CD4-positive, alpha-beta memory T cell (primary cell): ENCODE measurements around the gene EPB41L4A. TPM values are rescaled to one million over a fixed set of nuclear protein-coding genes. Genes with fewer than 3 reads are reported as not detected.
"Not testable (repeated sequence)": the region's sequence is repeated elsewhere in the genome, so short reads cannot be mapped to it uniquely, and the experiment has no call there.

Source experiments
- CTCF ChIA-PET: fragments of 350-600 bp; sonication (Branson Sonifier 250); formaldehyde crosslinking; loops from one replicate; lab custom pipeline; 2021; ENCODE audit warnings: inconsistent platforms; ENCODE audit not compliant: partially characterized antibody; lab: Charles Lee
- POLR2A ChIA-PET: fragments of 350-600 bp; sonication (Branson Sonifier 250); formaldehyde crosslinking; loops from one replicate; lab custom pipeline; 2021; ENCODE audit not compliant: partially characterized antibody; lab: Charles Lee
- DNase-seq, 5 donors: peaks; one replicate each; pipeline versions ENCODE4 v3.0.0 to v3.0.0-alpha.2; 2020 to 2022; ENCODE audit warnings: mixed read lengths in 1 of 5
- H3K27ac ChIP-seq: one replicate; pipeline ENCODE4 v1.7.0; 2013; ENCODE audit warnings: low read depth, low read length
- H3K27me3 ChIP-seq: 2 replicates; pipeline ENCODE4 v1.7.0; 2013; ENCODE audit warnings: mild to moderate bottlenecking, low read length, moderate library complexity; ENCODE audit not compliant: insufficient read depth
- H3K36me3 ChIP-seq: 2 replicates; pipeline ENCODE4 v1.7.0; 2013; ENCODE audit warnings: mild to moderate bottlenecking, low read length, moderate library complexity; ENCODE audit not compliant: insufficient read depth
- H3K4me1 ChIP-seq: 2 replicates; pipeline ENCODE4 v1.7.0; 2013; ENCODE audit warnings: mild to moderate bottlenecking, low read length, moderate library complexity; ENCODE audit not compliant: insufficient read depth
- H3K4me3 ChIP-seq, 2 donors: one replicate each; pipeline ENCODE4 v1.7.0; 2013; ENCODE audit warnings: low read length in 2 of 2, mild to moderate bottlenecking in 1 of 2
- H3K9me3 ChIP-seq, 2 donors: one replicate each; pipeline ENCODE4 v1.7.0; 2013; ENCODE audit warnings: low read length in 2 of 2, control low read depth in 1 of 2; ENCODE audit not compliant: control insufficient read depth in 1 of 2
- H3K27ac Mint-ChIP-seq, 7 donors: one replicate each; pipeline ENCODE4 v1.8.0; 2020 to 2021; ENCODE audit warnings: mixed read lengths in 7 of 7, mild to moderate bottlenecking in 6 of 7, inconsistent platforms in 3 of 7, moderate library complexity in 3 of 7
- H3K27me3 Mint-ChIP-seq, 2 donors: one replicate each; pipeline ENCODE4 v1.8.0; 2020 to 2021; ENCODE audit warnings: mixed read lengths in 2 of 2
- H3K36me3 Mint-ChIP-seq, 2 donors: one replicate each; pipeline ENCODE4 v1.8.0; 2020 to 2021; ENCODE audit warnings: mixed read lengths in 2 of 2, inconsistent platforms in 1 of 2, mild to moderate bottlenecking in 1 of 2
- H3K4me1 Mint-ChIP-seq, 4 donors: one replicate each; pipeline ENCODE4 v1.8.0; 2020 to 2021; ENCODE audit warnings: mixed read lengths in 4 of 4, mild to moderate bottlenecking in 1 of 4
- H3K4me3 Mint-ChIP-seq, 8 donors: one replicate each; pipeline ENCODE4 v1.8.0; 2020 to 2021; ENCODE audit warnings: mixed read lengths in 8 of 8, mild to moderate bottlenecking in 7 of 8, moderate library complexity in 6 of 8, inconsistent platforms in 3 of 8
- H3K9me3 Mint-ChIP-seq, 8 donors: one replicate each; pipeline ENCODE4 v1.8.0; 2020 to 2021; ENCODE audit warnings: mixed read lengths in 8 of 8, mild to moderate bottlenecking in 5 of 8, inconsistent platforms in 3 of 8, moderate library complexity in 1 of 8
- intact Hi-C: fragments of 100-400 bp; cut with micrococcal nuclease; formaldehyde crosslinking; loops from one replicate; pipeline ENCODE4 v1.15.1; 2023
- polyA plus RNA-seq, 2 donors: library from polyadenylated mRNA; unstranded; fragments of 300-500 nt; fragmentation: Illumina TruSeq; gene quantifications; one replicate each; pipeline ENCODE4 v1.2.3, GENCODE V29; 2021
- total RNA-seq, 2 experiments: library from RNA; stranded (reverse); gene quantifications; one replicate each; pipeline ENCODE4 v1.2.3, GENCODE V29; 2021

Gene EPB41L4A
- total and polyA plus RNA-seq, 4 experiments from 2014 or later: 0.30 to 1.1 (median 0.72) TPM

DNA sequence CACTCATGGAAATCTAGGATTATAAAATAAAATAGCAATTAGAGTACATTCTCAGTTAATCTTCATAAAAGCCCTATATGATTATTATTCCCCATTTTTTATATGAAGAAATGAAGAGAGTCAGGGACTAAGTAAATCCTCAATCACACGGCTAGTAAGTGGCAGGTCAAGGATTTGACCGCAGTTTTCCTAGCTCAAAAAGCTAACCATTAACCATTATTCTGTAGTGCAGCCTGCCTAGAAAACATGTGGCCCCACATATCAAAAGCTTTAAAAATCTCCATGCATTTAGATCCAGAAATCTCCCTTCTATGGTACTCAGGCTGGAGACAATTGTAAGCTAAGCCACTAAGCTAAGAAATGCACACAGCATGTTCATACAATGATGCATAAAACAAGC lies 21.4 kb downstream of the EPB41L4A start:
- ChIA-PET CTCF (no interaction called here), POLR2A (no interaction called here)
- H3K36me3 ChIP-seq: no peaks in the 10 kb centered on the region
- Mint-ChIP-seq H3K9me3 (peaks cover 0 to 5% (median 1%) of the 10 kb centered on the region in 8 donors), H3K27me3 (peaks cover 3 to 4% of the 10 kb centered on the region in 2 donors), H3K4me3 (no peak overlapping the region), H3K27ac (no peak overlapping the region), H3K36me3 (no peaks in the 10 kb centered on the region), H3K4me1 (no peaks in the 10 kb centered on the region)
- intact Hi-C loops: no loop called here
- no peaks in the 10 kb centered on the region for H3K9me3 ChIP-seq
- H3K4me3 ChIP-seq: no peak overlapping the region
- no peak overlapping the region for H3K27ac ChIP-seq
- no peaks in the 10 kb centered on the region for H3K27me3 ChIP-seq
- H3K4me1 ChIP-seq: no peaks in the 10 kb centered on the region
- no peak for DNase-seq

DNA sequence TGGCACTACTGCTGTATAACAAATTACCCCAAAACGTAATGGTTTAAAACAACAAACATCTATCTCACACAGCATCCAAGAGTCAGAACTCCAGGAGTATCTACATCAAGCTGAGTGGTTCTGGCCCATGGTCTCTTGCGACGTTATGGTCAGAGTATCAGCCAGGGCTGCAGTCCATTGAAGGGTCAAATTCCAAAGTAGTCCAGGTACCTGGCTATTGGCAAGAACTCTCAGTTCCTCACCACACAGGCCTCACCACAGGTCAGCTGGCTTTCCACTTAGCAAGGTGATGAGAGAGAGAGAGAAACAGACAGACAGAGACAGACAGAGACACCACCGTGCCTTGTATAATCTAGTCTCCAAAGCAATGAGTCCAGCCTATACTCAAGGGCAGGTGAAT lies 22.6 kb downstream of the EPB41L4A start:
- no peaks in the 10 kb centered on the region for H3K36me3 Mint-ChIP-seq
- POLR2A ChIA-PET: no interaction called here
- H3K4me3 Mint-ChIP-seq: no peak overlapping the region

DNA sequence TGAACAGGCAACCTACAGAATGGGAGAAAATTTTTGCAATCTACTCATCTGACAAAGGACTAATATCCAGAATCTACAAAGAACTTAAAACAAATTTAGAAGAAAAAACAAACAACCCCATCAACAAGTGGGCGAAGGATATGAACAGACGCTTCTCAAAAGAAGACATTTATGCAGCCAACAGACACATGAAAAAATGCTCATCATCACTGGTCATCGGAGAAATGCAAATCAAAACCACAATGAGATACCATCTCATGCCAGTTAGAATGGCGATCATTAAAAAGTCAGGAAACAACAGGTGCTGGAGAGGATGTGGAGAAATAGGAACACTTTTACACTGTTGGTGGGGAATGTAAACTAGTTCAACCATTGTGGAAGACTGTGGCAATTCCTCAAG lies 23.8 kb downstream of the EPB41L4A start:
- H3K4me3 ChIP-seq, intact Hi-C loops, H3K27me3 ChIP-seq, H3K27me3 Mint-ChIP-seq, H3K36me3 ChIP-seq, H3K4me1 ChIP-seq, H3K9me3 ChIP-seq, POLR2A ChIA-PET, H3K27ac ChIP-seq, CTCF ChIA-PET, H3K4me1 Mint-ChIP-seq, H3K9me3 Mint-ChIP-seq, H3K36me3 Mint-ChIP-seq, H3K27ac Mint-ChIP-seq, DNase-seq, H3K4me3 Mint-ChIP-seq: not testable (repeated sequence)

More for the DNA sequence above, 22.6 kb downstream of the EPB41L4A start:
- Histone ChIP-seq H3K27ac (no peak overlapping the region), H3K4me3 (no peak overlapping the region), H3K4me1 (no peaks in the 10 kb centered on the region), H3K36me3 (no peaks in the 10 kb centered on the region), H3K9me3 (no peaks in the 10 kb centered on the region), H3K27me3 (no peaks in the 10 kb centered on the region)
- H3K4me1 Mint-ChIP-seq: no peaks in the 10 kb centered on the region
- DNase-seq: no peak
- peaks cover 0 to 5% (median 0%) of the 10 kb centered on the region in 8 donors for H3K9me3 Mint-ChIP-seq
- CTCF ChIA-PET: no interaction called here
- H3K27ac Mint-ChIP-seq: no peak overlapping the region
- H3K27me3 Mint-ChIP-seq: peaks cover 4 to 6% of the 10 kb centered on the region in 2 donors
- intact Hi-C loops: no loop called here

DNA sequence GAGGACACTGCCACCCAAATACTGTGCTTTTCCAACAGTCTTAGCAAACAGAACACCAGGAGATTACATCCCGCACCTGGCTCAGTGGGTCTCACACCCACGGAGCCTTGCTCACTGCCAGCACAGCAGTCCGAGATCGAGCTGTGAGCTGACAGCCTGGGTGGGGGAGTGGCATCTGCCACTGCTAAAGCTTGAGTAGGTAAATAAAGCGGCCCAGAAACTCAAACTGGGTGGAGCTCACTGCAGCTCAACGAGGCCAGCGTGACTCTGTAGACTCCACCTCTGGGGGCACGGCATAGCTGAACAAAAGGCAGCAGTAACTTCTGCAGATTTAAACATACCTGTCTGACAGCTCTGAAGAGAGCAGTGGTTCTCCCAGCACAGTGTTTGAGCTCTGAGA lies 28.8 kb downstream of the EPB41L4A start:
- Histone ChIP-seq H3K36me3 (no peaks in the 10 kb centered on the region), H3K27ac (no peak overlapping the region), H3K4me3 (no peak overlapping the region), H3K4me1 (no peaks in the 10 kb centered on the region), H3K27me3 (no peaks in the 10 kb centered on the region), H3K9me3 (no peaks in the 10 kb centered on the region)
- intact Hi-C loops: no loop called here
- peaks cover 6% of the 10 kb centered on the region in 2 donors for H3K27me3 Mint-ChIP-seq
- H3K9me3 Mint-ChIP-seq: peaks cover 0 to 4% (median 1%) of the 10 kb centered on the region in 8 donors
- ChIA-PET POLR2A (no interaction called here), CTCF (no interaction called here)
- H3K4me3 Mint-ChIP-seq: no peak overlapping the region
- H3K36me3 Mint-ChIP-seq: no peaks in the 10 kb centered on the region
- no peaks in the 10 kb centered on the region for H3K4me1 Mint-ChIP-seq
- no peak overlapping the region for H3K27ac Mint-ChIP-seq
- no peak for DNase-seq

DNA sequence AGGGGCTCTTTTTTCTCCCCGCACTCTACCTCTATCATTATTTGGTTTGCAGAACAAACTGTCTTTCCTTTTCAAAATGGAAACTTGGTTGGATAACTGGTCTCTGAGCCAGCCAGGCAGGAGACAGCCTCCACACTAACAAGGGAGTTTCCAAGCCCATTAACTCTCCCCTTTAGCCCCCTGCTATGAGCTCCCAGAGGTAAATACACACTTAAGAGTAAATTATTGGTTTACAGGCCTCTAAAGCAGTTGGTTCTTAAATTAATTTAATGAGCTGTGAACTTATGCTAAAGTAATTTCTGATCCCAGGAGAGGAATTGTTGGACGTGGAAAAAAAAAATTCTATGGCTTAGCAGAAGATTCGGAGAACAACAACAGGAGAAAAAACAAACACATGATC lies 30.3 kb downstream of the EPB41L4A start:
- Mint-ChIP-seq H3K27me3 (peaks cover 5 to 8% of the 10 kb centered on the region in 2 donors), H3K36me3 (no peaks in the 10 kb centered on the region), H3K4me1 (no peaks in the 10 kb centered on the region), H3K4me3 (no peak overlapping the region), H3K27ac (no peak overlapping the region), H3K9me3 (peaks cover 0 to 4% (median 0%) of the 10 kb centered on the region in 8 donors)
- Histone ChIP-seq H3K4me1 (no peaks in the 10 kb centered on the region), H3K27me3 (no peaks in the 10 kb centered on the region), H3K27ac (no peak overlapping the region), H3K4me3 (no peak overlapping the region), H3K36me3 (no peaks in the 10 kb centered on the region), H3K9me3 (no peaks in the 10 kb centered on the region)
- intact Hi-C loops: no loop called here
- POLR2A ChIA-PET: no interaction called here
- DNase-seq: no peak
- CTCF ChIA-PET: no interaction called here

DNA sequence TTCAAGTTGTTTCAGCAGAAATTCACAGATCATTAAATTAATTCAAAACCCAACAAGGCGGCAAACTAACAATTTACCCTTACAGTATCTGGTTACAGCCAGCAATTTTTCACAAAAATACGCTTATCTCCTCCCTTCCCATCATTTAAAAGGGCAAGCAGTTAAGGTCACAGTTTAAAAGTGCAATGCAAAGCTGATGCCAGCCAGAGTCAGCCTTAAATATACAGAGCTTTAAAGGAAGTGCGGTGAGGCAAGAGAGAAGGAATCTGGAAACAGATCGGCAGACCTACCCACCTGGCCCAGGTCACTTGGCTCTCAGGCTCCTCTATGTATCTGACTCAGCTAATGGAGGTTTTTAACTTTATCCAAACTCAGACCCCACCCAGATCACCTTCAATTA lies 31.0 kb downstream of the EPB41L4A start:
- ChIA-PET CTCF (no interaction called here), POLR2A (no interaction called here)
- Histone ChIP-seq H3K4me1 (no peaks in the 10 kb centered on the region), H3K27me3 (no peaks in the 10 kb centered on the region), H3K4me3 (no peak overlapping the region), H3K27ac (no peak overlapping the region), H3K36me3 (no peaks in the 10 kb centered on the region), H3K9me3 (no peaks in the 10 kb centered on the region)
- Mint-ChIP-seq H3K27ac (no peak overlapping the region), H3K27me3 (peaks cover 5 to 8% of the 10 kb centered on the region in 2 donors), H3K36me3 (no peaks in the 10 kb centered on the region), H3K9me3 (peaks cover 0 to 4% (median 0%) of the 10 kb centered on the region in 8 donors), H3K4me1 (no peaks in the 10 kb centered on the region), H3K4me3 (no peak overlapping the region)
- intact Hi-C loops: no loop called here
- no peak for DNase-seq

DNA sequence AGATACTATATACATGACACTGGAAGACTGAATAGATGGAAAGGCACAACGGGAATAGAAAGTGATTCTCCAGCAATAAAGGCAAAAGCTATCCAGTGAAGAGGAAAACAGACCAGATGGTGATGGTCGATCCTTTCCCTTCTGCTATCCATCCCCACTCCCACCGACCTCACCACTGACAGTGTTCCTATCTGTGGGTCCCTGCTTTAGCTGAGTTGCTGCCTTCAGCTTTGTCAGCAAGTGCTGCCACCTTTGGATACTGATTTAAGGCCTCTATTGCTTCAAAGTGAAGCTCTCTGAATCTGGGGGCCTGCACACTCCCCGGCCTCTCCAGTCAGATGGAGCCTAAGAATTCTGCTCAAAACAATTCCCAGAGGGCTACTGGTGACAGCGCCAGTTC lies 32.3 kb downstream of the EPB41L4A start:
- Mint-ChIP-seq H3K27ac (no peak overlapping the region), H3K9me3 (peaks cover 0 to 3% (median 0%) of the 10 kb centered on the region in 8 donors), H3K27me3 (peaks cover 1 to 8% of the 10 kb centered on the region in 2 donors), H3K4me3 (no peak overlapping the region), H3K36me3 (no peaks in the 10 kb centered on the region), H3K4me1 (no peaks in the 10 kb centered on the region)
- ChIA-PET CTCF (no interaction called here), POLR2A (no interaction called here)
- Histone ChIP-seq H3K36me3 (no peaks in the 10 kb centered on the region), H3K9me3 (no peaks in the 10 kb centered on the region), H3K27ac (no peak overlapping the region), H3K4me3 (no peak overlapping the region), H3K4me1 (no peaks in the 10 kb centered on the region), H3K27me3 (no peaks in the 10 kb centered on the region)
- intact Hi-C loops: no loop called here
- DNase-seq: no peak

DNA sequence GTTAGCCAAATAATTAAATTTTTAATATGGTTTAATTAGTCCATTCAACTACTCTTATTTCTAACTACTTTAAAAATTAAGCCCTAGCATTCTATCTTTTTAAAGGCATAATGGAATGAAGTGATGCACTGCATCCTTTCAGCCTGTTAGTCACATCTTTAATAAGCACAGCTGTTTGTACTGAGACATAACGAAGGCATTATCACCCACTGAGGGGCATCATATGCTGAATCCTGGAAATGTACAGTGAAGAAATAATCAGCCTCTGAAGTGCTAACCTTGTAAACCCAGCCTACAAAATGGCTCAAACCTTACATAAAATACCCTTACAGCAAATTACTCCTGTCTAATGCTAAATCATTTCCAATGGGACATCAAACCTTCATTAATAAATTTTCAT lies 33.1 kb downstream of the EPB41L4A start:
- Histone ChIP-seq H3K27me3 (no peaks in the 10 kb centered on the region), H3K27ac (no peak overlapping the region), H3K36me3 (no peaks in the 10 kb centered on the region), H3K4me1 (no peaks in the 10 kb centered on the region), H3K4me3 (no peak overlapping the region), H3K9me3 (no peaks in the 10 kb centered on the region)
- POLR2A ChIA-PET: no interaction called here
- Mint-ChIP-seq H3K4me3 (no peak overlapping the region), H3K27me3 (peaks cover 1 to 4% of the 10 kb centered on the region in 2 donors), H3K9me3 (peaks cover 0 to 2% (median 0%) of the 10 kb centered on the region in 8 donors), H3K4me1 (no peaks in the 10 kb centered on the region), H3K27ac (no peak overlapping the region), H3K36me3 (no peaks in the 10 kb centered on the region)
- intact Hi-C loops: no loop called here
- CTCF ChIA-PET: no interaction called here
- no peak for DNase-seq
